SKM-1 (cell line): ENCODE data around the gene SCYGR5.
"Not testable (repeated sequence)": the region's sequence is repeated elsewhere in the genome, so short reads cannot be mapped to it uniquely, and the experiment has no call there.

Source experiments
- DNase-seq: peaks from one replicate; lab custom pipeline; 2025; ENCODE audit not compliant: unreplicated experiment; lab: John Stamatoyannopoulos, UW

Gene SCYGR5

GRCh38 chr2:227671170-227671905 is 4.7 kb downstream of the SCYGR5 start:
- DNase-seq, result no peak

DNA sequence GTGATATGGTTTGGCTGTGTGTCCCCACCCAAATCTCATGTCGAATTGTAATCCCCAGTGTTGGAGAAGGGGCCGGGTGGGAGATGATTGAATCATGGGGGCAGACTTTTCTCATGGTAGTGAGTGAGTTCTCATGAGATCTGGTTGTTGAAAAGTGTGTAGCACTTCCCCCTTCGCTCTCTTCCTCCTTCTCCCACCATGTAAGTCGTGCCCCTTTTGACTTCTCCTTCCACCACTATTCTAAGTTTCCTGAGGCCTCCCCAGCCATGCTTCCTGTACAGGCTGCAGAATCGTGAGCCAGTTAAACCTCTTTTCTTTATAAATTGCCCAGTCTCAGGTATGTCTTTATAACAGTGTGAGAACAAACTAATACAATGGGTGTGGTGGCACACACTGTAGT is 7.0 kb downstream of the SCYGR5 start:
- DNase-seq, result not testable (repeated sequence)

GRCh38 chr2:227674485-227674884 is 7.9 kb downstream of the SCYGR5 start:
- no peak for DNase-seq

GRCh38 chr2:227677928-227678327 is 11.3 kb downstream of the SCYGR5 start:
- DNase-seq, result no peak

DNA sequence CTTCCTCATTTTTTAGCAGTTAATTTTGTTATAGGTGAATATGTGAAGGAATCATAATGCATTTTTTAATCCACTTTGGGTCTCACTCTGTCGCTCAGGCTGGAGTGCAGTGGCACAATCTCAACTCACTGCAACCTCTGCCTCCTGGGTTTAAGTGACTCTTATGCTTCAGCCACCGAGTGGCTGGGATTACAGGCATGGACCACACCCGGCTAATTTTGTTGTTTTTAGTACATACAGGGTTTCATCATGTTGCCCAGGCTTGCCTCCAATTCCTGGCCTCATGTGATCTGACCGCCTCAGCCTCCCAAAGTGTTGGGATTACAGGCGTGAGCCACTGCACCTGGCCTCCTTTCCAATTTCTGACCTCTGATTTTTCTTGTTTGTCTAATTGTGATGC is 17.7 kb downstream of the SCYGR5 start:
- no peak for DNase-seq

- no peak for DNase-seq
Observed at GRCh38 chr2:227687189-227687588, 20.6 kb downstream of the SCYGR5 start.

DNA sequence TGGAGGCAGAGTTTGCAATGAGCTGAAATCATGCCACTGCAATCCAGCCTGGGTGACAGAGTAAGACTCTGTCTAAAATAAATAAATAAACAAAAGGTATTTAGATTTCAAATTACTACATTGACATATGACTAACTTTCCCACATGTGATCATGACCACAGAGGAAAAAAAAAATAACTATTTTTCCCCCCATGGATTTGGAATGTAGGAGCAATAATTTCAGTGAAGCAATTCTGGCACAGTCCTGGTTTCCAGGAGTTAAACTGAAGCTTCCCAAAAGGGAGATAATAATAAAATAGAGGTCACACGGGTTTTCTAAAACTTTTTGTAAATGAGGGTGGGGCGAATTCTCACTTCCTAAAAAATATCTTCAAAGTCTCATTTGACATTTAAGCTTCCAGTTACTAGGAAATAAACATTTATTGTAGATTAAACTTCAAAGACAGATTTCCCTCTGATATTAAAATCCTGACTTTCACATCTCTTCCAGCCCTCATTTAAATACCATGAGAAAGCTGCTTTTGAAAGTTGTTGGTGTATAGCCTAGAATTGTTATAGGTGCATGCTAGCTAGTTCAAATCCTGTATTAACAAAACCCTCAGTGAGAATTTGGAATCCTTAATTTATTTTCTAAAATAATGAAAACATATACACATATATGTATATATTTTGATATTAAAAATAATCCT is 30.5 kb downstream of the SCYGR5 start:
- no peak for DNase-seq

GRCh38 chr2:227701556-227701955 is 35.0 kb downstream of the SCYGR5 start:
- no peak for DNase-seq

DNA sequence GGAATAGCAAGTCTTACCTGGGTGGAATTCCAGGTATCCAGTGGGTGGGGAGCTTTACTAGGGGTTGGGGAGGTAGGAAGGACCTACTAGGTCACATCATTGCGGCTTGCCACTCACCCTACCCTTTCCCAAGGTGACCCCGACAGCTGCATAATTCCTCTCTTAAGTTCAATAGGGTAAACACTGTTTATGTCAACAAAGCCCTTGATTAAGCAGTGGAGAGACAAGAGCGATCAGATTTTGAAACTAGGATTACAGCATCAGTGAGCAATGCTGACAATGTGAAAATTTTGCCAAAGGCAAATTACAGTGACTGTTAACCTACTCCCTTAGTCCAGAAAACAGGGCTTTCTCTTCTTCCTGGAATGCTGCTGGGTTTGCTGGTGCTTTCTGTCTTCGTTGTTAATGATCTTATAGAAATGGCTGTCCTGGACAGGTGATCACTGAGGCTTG is 36.7 kb downstream of the SCYGR5 start:
- no peak for DNase-seq

- DNase-seq, result no peak
Observed at GRCh38 chr2:227703961-227704360, 37.4 kb downstream of the SCYGR5 start.

DNA sequence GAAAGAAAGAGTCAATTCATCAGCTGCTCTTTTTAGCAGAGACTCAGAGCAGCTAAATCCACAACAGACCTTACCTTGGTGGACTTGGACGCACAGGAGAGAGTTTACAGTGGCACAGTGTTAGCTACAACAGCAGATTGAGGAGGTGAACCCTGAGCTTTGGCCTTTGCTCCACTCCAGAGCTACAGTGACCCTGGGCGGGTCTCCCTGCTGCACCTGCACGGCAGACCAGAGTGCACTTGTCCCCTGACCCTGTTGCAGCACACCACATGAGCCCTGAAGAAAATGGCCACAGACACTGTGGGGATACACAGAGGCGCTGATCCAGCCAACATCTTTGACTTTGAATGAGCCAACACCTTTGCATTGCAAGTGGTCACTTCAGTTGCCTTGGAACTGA is 40.3 kb downstream of the SCYGR5 start:
- DNase-seq, result no peak

DNA sequence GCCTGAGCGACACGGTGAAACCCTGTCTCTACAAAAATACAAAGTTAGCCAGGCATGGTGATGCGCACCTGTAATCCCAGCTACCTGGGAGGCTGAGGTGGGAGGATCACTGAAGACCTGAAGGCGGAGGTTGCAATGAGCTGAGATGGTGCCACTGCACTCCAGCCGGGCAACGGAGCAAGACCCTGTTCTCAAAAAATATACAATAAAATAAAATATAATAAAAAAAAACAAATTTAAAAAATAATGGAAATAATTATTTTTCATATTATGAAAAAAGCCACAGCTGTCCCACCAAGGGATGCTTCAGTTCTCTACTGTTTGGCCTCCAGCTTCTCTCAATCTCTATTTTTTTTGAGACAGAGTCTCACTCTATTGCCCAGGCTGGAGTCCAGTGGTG is 40.8 kb downstream of the SCYGR5 start:
- no peak for DNase-seq

DNA sequence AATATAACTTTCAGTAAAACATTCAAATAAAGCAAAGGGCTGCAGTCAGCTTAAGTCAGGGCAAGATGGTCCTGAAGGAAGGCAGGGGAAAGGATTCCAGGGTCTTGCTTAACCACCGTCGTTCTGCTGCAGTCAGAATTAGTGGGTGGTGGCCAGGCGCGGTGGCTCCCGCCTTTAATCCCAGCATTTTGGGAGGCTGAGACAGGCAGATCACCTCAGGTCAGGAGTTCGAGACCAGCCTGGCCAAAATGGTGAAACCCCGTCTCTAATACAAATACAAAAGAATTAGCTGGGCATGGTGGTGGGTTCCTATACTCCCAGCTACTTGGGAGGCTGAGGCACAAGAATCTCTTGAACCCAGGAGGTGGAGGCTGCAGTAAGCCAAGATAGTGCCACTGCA is 44.4 kb downstream of the SCYGR5 start:
- DNase-seq, result no peak

GRCh38 chr2:227713291-227713690 is 46.7 kb downstream of the SCYGR5 start:
- DNase-seq, result no peak

GRCh38 chr2:227716501-227716900 is 49.9 kb downstream of the SCYGR5 start:
- DNase-seq, result no peak
